Mesenchymal stem cell (in vitro differentiated cells and primary cell): ENCODE results near the gene ADA.

Experiments
- DNase-seq: peaks from one replicate; pipeline ENCODE4 v3.0.0-alpha.2; 2013
- H2AFZ ChIP-seq: one replicate; pipeline ENCODE4 v1.6.1; 2013; ENCODE audit warnings: low read depth, mild to moderate bottlenecking, control low read depth, inconsistent platforms, low read length, moderate library complexity
- H2AK5ac ChIP-seq: 2 replicates; pipeline ENCODE4 v1.6.1; 2013; ENCODE audit warnings: low read length, moderate library complexity, mild to moderate bottlenecking, inconsistent platforms; ENCODE audit not compliant: severe bottlenecking
- H2BK120ac ChIP-seq: one replicate; pipeline ENCODE4 v1.6.1; 2013; ENCODE audit warnings: low read depth, mild to moderate bottlenecking, inconsistent platforms, low read length, moderate library complexity
- H2BK12ac ChIP-seq, 2 experiments: one replicate each; pipeline ENCODE4 v1.6.1; 2013; ENCODE audit warnings: inconsistent platforms in 2 of 2, low read length in 2 of 2, mild to moderate bottlenecking in 2 of 2, moderate library complexity in 2 of 2, control low read depth in 1 of 2
- H2BK15ac ChIP-seq: one replicate; pipeline ENCODE4 v1.6.1; 2013; ENCODE audit warnings: mild to moderate bottlenecking, low read depth, inconsistent platforms; ENCODE audit not compliant: poor library complexity, severe bottlenecking
- H2BK5ac ChIP-seq: 2 replicates; pipeline ENCODE4 v1.6.1; 2013; ENCODE audit warnings: low read depth, mild to moderate bottlenecking, low read length, control low read depth, inconsistent platforms; ENCODE audit not compliant: poor library complexity, severe bottlenecking
- H3K14ac ChIP-seq, 2 experiments: one replicate each; pipeline ENCODE4 v1.6.1; 2013; ENCODE audit warnings: inconsistent platforms in 2 of 2, low read length in 2 of 2, control low read depth in 1 of 2, mild to moderate bottlenecking in 1 of 2, moderate library complexity in 1 of 2
- H3K18ac ChIP-seq, 2 experiments: one replicate each; pipeline ENCODE4 v1.6.1; 2013; ENCODE audit warnings: inconsistent platforms in 2 of 2, low read length in 2 of 2, control low read depth in 1 of 2, low read depth in 1 of 2, mild to moderate bottlenecking in 1 of 2
- H3K23ac ChIP-seq, 2 experiments: one replicate each; pipeline ENCODE4 v1.6.1; 2013; ENCODE audit warnings: inconsistent platforms in 2 of 2, low read length in 2 of 2, mild to moderate bottlenecking in 2 of 2, moderate library complexity in 2 of 2, control low read depth in 1 of 2
- H3K27ac ChIP-seq: 2 replicates; pipeline ENCODE4 v1.5.1; 2013; ENCODE audit warnings: mild to moderate bottlenecking, moderate library complexity, low read length, control low read depth, inconsistent platforms; ENCODE audit not compliant: poor library complexity, severe bottlenecking
- H3K27me3 ChIP-seq, 2 experiments: 2 replicates each; pipeline versions ENCODE4 v1.6.1 to v1.7.0; 2013; ENCODE audit warnings: low read length in 2 of 2, mild to moderate bottlenecking in 2 of 2, moderate library complexity in 2 of 2, control low read depth in 1 of 2, inconsistent platforms in 1 of 2; ENCODE audit not compliant: control insufficient read depth in 1 of 2, insufficient read depth in 1 of 2
- H3K36me3 ChIP-seq, 2 experiments: 2 replicates each; pipeline versions ENCODE4 v1.6.1 to v1.7.0; 2013; ENCODE audit warnings: low read length in 2 of 2, control low read depth in 1 of 2, inconsistent platforms in 1 of 2, low read depth in 1 of 2, mild to moderate bottlenecking in 1 of 2; ENCODE audit not compliant: insufficient read depth in 2 of 2, control insufficient read depth in 1 of 2
- H3K4ac ChIP-seq, 2 experiments: one replicate each; pipeline ENCODE4 v1.6.1; 2013; ENCODE audit warnings: inconsistent platforms in 2 of 2, low read length in 2 of 2, mild to moderate bottlenecking in 2 of 2, moderate library complexity in 2 of 2, control low read depth in 1 of 2, low read depth in 1 of 2
- H3K4me1 ChIP-seq: 2 replicates; pipeline ENCODE4 v1.6.1; 2013; ENCODE audit warnings: low read depth, low read length, control low read depth; ENCODE audit not compliant: control insufficient read depth, insufficient read depth
- H3K4me2 ChIP-seq: 2 replicates; pipeline ENCODE4 v1.6.1; 2013; ENCODE audit warnings: low read length, mild to moderate bottlenecking, inconsistent platforms; ENCODE audit not compliant: poor library complexity, severe bottlenecking
- H3K4me3 ChIP-seq, 2 experiments: 2 replicates each; pipeline versions ENCODE4 v1.5.1 to v1.7.0; 2013; ENCODE audit warnings: low read length in 2 of 2, mild to moderate bottlenecking in 2 of 2, control low read depth in 1 of 2, low read depth in 1 of 2; ENCODE audit not compliant: insufficient read depth in 1 of 2
- H3K79me1 ChIP-seq: replicated peaks from 2 replicates; pipeline ENCODE4 v1.6.1; 2013; ENCODE audit warnings: mild to moderate bottlenecking, control low read depth, low read length, inconsistent platforms; ENCODE audit not compliant: poor library complexity, severe bottlenecking
- H3K9ac ChIP-seq: 2 replicates; pipeline ENCODE4 v1.7.0; 2013; ENCODE audit warnings: mild to moderate bottlenecking, low read length, moderate library complexity
- H3K9me3 ChIP-seq: 2 replicates; pipeline ENCODE4 v1.7.0; 2013; ENCODE audit warnings: mild to moderate bottlenecking, low read length; ENCODE audit not compliant: control insufficient read depth
- H4K8ac ChIP-seq: one replicate; pipeline ENCODE4 v1.6.1; 2013; ENCODE audit warnings: inconsistent platforms, mild to moderate bottlenecking, low read length, moderate library complexity
- H4K91ac ChIP-seq: one replicate; pipeline ENCODE4 v1.6.1; 2013; ENCODE audit warnings: mild to moderate bottlenecking, low read length, inconsistent platforms
- WGBS: methylation state at CpG from one replicate; pipeline ENCODE4 v1.1.7; 2013; ENCODE audit warnings: mixed read lengths; 5-methylcytosine and 5-hydroxymethylcytosine counted together

The ADA gene

DNA sequence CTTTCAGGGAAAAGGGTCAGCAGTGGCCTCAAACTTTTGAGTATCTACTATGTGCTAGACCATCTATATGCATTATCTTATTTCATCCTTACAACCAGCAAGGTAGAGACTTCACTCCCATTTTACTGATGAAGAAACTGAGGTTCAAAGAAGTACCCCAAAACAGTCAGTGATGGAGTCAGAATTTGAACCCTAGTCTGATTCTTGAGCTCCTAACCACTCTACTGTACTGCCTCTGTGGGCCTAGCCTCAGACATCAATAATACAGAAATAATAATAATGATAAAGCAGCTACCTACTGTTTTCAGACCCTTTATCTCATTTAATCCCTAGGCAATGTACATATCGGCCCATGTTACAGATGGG, 8.4 kb downstream of the ADA start:
- H3K18ac ChIP-seq: peak overlapping the region; percentile 91 to 97
- WGBS: 86% methylated on average over 1 of the region's 1 CpG
- H4K91ac ChIP-seq: no peak overlapping the region
- peak overlapping the region in 1 of 2 experiments; percentile 47 for H3K4me3 ChIP-seq
- H3K9ac ChIP-seq: peak overlapping the region; percentile 86
- no peak overlapping the region for H2AFZ ChIP-seq
- peaks cover 4% of the 10 kb centered on the region for H3K9me3 ChIP-seq
- H3K23ac ChIP-seq: no peak overlapping the region
- DNase-seq: no peak
- H3K4me2 ChIP-seq: no peak overlapping the region
- H3K4ac ChIP-seq: peak overlapping the region; percentile 83 to 97
- peak overlapping the region; percentile 63 for H2AK5ac ChIP-seq
- peak overlapping the region; percentile 81 to 92 for H2BK12ac ChIP-seq
- H3K36me3 ChIP-seq: peaks cover 13 to 14% of the 10 kb centered on the region in 2 experiments
- no peak overlapping the region for H3K14ac ChIP-seq
- peak overlapping the region; percentile 94 for H2BK5ac ChIP-seq
- H2BK15ac ChIP-seq: peak overlapping the region; percentile 77
- H3K79me1 ChIP-seq: peaks cover 27% of the 10 kb centered on the region
- H2BK120ac ChIP-seq: peak overlapping the region; percentile 91
- peak overlapping the region; percentile 96 for H3K27ac ChIP-seq
- peak overlapping the region; percentile 82 for H4K8ac ChIP-seq
- peaks cover 46% of the 10 kb centered on the region for H3K4me1 ChIP-seq
- no peaks in the 10 kb centered on the region for H3K27me3 ChIP-seq

DNA sequence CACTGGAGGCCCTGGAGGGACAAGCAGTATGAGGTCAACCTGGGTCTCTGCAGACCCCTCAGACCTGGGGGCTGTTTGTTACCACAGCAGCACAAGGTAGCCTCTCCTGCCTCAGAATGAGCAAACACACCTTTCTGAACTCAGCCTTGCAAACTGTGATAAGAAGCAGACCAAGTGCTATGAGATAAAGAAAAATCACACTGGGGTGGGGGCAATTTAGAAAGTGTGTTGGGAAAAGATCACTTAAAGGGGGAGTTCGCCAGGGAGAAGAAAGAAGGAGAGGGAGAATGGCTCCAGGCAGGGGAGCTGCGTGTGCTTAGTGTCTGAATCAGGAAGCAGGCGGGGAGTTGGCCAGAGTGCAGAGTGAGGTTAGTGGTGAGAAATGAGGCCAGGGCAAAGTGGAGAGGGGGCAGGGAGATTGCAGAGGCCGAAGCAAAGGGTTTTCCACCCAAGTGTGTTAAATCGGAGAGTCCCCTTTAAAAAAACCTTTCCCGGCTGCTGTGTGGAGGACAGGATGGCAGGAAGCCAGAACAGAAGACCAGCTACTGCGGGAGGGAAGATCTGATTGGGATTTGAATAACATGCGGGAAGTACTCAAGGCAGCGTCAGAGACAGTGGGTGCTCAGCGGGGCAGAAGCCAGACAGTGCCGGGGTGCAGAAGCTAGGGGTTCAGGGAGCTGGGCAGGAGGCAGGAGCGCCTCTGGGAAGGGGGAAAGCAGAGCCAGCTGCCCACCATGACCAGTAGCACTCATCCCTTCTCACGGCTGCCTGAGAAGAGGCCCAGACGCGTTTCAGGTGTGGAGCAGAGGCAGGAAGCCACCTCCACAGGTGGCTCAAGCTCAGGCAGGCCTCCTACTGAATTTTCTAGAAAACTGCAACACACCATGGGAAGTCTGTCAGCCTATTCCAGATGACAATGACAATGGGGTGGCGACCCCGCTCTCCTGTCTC, 9.0 kb downstream of the ADA start:
- peak; percentile 97 for DNase-seq
- peak overlapping the region; percentile 89 for H4K8ac ChIP-seq
- H3K36me3 ChIP-seq: peaks cover 10 to 20% of the 10 kb centered on the region in 2 experiments
- H3K9me3 ChIP-seq: peaks cover 4% of the 10 kb centered on the region
- H3K4me1 ChIP-seq: peaks cover 47% of the 10 kb centered on the region
- peak overlapping the region; percentile 98 for H4K91ac ChIP-seq
- H2BK15ac ChIP-seq: peak overlapping the region; percentile 77
- H2BK120ac ChIP-seq: peak overlapping the region; percentile 91
- peak overlapping the region in 1 of 2 experiments; percentile 13 for H3K14ac ChIP-seq
- peaks cover 30% of the 10 kb centered on the region for H3K79me1 ChIP-seq
- peak overlapping the region; percentile 97 to 98 for H3K18ac ChIP-seq
- H2BK12ac ChIP-seq: peak overlapping the region; percentile 96 to 97
- H2AK5ac ChIP-seq: peak overlapping the region; percentile 63
- no peaks in the 10 kb centered on the region for H3K27me3 ChIP-seq
- H3K27ac ChIP-seq: peak overlapping the region; percentile 96
- peak overlapping the region; percentile 93 to 97 for H3K4ac ChIP-seq
- WGBS: 21% methylated on average over 14 of the region's 17 CpGs
- H2AFZ ChIP-seq: peak overlapping the region; percentile 68
- peak overlapping the region; percentile 57 for H3K4me2 ChIP-seq
- peak overlapping the region in 1 of 2 experiments; percentile 47 for H3K4me3 ChIP-seq
- peak overlapping the region; percentile 94 for H2BK5ac ChIP-seq
- H3K9ac ChIP-seq: peak overlapping the region; percentile 86
- H3K23ac ChIP-seq: no peak overlapping the region

DNA sequence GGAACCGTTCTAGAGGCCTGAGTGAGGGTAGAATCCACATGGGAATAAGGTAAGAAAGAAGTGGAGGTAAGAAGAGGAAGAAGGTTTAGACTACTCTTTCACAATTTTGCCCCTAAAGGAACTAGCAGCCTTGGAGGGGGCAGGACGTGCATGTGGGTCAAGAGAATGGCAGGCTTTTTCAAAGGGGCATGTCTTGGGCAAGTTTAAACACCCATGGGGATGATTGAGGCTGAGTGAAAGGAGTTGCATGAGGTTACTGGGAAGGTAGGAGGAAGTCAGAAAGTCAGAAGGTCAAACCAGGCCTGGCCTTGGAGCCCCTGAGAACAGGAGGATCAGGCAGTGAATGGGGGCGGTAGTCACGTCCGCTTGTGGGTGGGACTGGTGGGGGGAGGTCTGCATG, 10.2 kb downstream of the ADA start:
- no peak for DNase-seq
- H4K91ac ChIP-seq: peak overlapping the region; percentile 18
- peak overlapping the region; percentile 75 to 91 for H2BK12ac ChIP-seq
- H3K9ac ChIP-seq: no peak overlapping the region
- H2AK5ac ChIP-seq: peak overlapping the region; percentile 85
- no peak overlapping the region for H3K4me2 ChIP-seq
- no peak overlapping the region for H3K4me3 ChIP-seq
- peak overlapping the region; percentile 5 for H4K8ac ChIP-seq
- no peak overlapping the region for H3K14ac ChIP-seq
- peaks cover 45% of the 10 kb centered on the region for H3K4me1 ChIP-seq
- H3K27me3 ChIP-seq: no peaks in the 10 kb centered on the region
- H3K36me3 ChIP-seq: peaks cover 11 to 22% of the 10 kb centered on the region in 2 experiments
- H3K18ac ChIP-seq: peak overlapping the region; percentile 57 to 63
- peak overlapping the region; percentile 70 to 93 for H3K4ac ChIP-seq
- peaks cover 4% of the 10 kb centered on the region for H3K9me3 ChIP-seq
- H2BK5ac ChIP-seq: no peak overlapping the region
- peak overlapping the region; percentile 51 for H2AFZ ChIP-seq
- peak overlapping the region in 1 of 2 experiments; percentile 53 for H3K23ac ChIP-seq
- WGBS: 88% methylated on average over 5 of the region's 5 CpGs
- no peak overlapping the region for H3K27ac ChIP-seq
- peak overlapping the region; percentile 80 for H2BK15ac ChIP-seq
- peaks cover 36% of the 10 kb centered on the region for H3K79me1 ChIP-seq
- peak overlapping the region; percentile 29 for H2BK120ac ChIP-seq

- H2AFZ ChIP-seq: no peak overlapping the region
- peaks cover 4% of the 10 kb centered on the region for H3K9me3 ChIP-seq
- H3K27me3 ChIP-seq: no peaks in the 10 kb centered on the region
- peak overlapping the region in 1 of 2 experiments; percentile 71 for H2BK12ac ChIP-seq
- H3K27ac ChIP-seq: no peak overlapping the region
- H3K79me1 ChIP-seq: peaks cover 35% of the 10 kb centered on the region
- H2AK5ac ChIP-seq: no peak overlapping the region
- H2BK5ac ChIP-seq: no peak overlapping the region
- H3K9ac ChIP-seq: no peak overlapping the region
- H2BK15ac ChIP-seq: peak overlapping the region; percentile 80
- DNase-seq: no peak
- H3K4me2 ChIP-seq: no peak overlapping the region
- peak overlapping the region in 1 of 2 experiments; percentile 4 for H3K18ac ChIP-seq
- H3K4me1 ChIP-seq: peaks cover 37% of the 10 kb centered on the region
- no peak overlapping the region for H4K91ac ChIP-seq
- H3K36me3 ChIP-seq: peaks cover 18 to 27% of the 10 kb centered on the region in 2 experiments
- 95% methylated on average over 2 of the region's 2 CpGs for WGBS
- H3K4ac ChIP-seq: no peak overlapping the region
- no peak overlapping the region for H2BK120ac ChIP-seq
- no peak overlapping the region for H3K23ac ChIP-seq
- no peak overlapping the region for H4K8ac ChIP-seq
- H3K4me3 ChIP-seq: peak overlapping the region in 1 of 2 experiments; percentile 24
- H3K14ac ChIP-seq: no peak overlapping the region
Measured at GRCh38 chr20:44640522-44640921, 11.0 kb downstream of the ADA start.
